K562 (cell line): Measurements from ENCODE around the gene BNC2. TPM values are rescaled to one million over a fixed set of nuclear protein-coding genes. Genes with fewer than 3 reads are reported as not detected.

Experiments used
- ATAC-seq: fragments of 200-7000 bp; cut with Tn5 transposase; 3 replicates; pipeline ENCODE4 v1.9.1; 2020; ENCODE audit warnings: moderate library complexity
- BruUV-seq: library from RNA; stranded (reverse); fragments of 400-500 nt; replicated peaks from 2 replicates; lab custom pipeline; 2021; lab: Mats Ljungman, UMichigan
- CTCF ChIA-PET: fragments of 300-600 bp; formaldehyde crosslinking; extraction: SDS; loops from one replicate; lab custom pipeline; 2021; ENCODE audit warnings: low intra/inter-chr PET ratio; lab: Yijun Ruan, JAX
- POLR2A ChIA-PET: fragments of 300-600, 350-650 bp; sonication (Branson Sonifier 250); formaldehyde crosslinking; extraction: SDS; loops from one replicate; lab custom pipeline; 2021; ENCODE audit warnings: antibody characterized with exemption, inconsistent platforms; lab: Yijun Ruan, JAX
- DNase-seq, 4 experiments: peaks; one replicate each; pipeline versions ENCODE4 v3.0.0 to v3.0.0-alpha.2; 2011 to 2018; ENCODE audit warnings: low spot score in 3 of 4, mixed read lengths in 3 of 4; ENCODE audit errors: extremely low read depth in 1 of 4
- FAIRE-seq: peaks from 2 replicates; lab custom pipeline; 2011; peaks lifted over from hg19 to GRCh38; lab: Jason Lieb, UNC
- H2AFZ ChIP-seq: 2 replicates; pipeline ENCODE4 v1.6.0; 2011; ENCODE audit warnings: low read depth, low read length, control low read depth, inconsistent platforms
- H3K27ac ChIP-seq: fragments of 200-600 bp; 3 replicates; pipeline ENCODE4 v1.8.0; 2011; ENCODE audit warnings: low read depth, mild to moderate bottlenecking, control low read depth, inconsistent platforms, low read length, moderate library complexity, mixed read lengths; ENCODE audit errors: extremely low read depth
- H3K27me3 ChIP-seq, 2 experiments: fragments of 300-600 bp in 1 of 2; 2 replicates in 1 of 2; 3 replicates in 1 of 2; pipeline versions ENCODE4 v1.6.0 to v1.8.0; 2011; ENCODE audit warnings: inconsistent platforms in 2 of 2, low read length in 2 of 2, mild to moderate bottlenecking in 1 of 2, mixed read lengths in 1 of 2, moderate library complexity in 1 of 2; ENCODE audit not compliant: control insufficient read depth in 2 of 2, insufficient read depth in 2 of 2
- H3K36me3 ChIP-seq: fragments of 300-600 bp; 3 replicates; pipeline ENCODE4 v1.8.0; 2011; ENCODE audit warnings: mild to moderate bottlenecking, low read length, inconsistent platforms; ENCODE audit not compliant: control insufficient read depth, insufficient read depth
- H3K4me1 ChIP-seq, 2 experiments: fragments of 200-600 bp in 1 of 2; replicated peaks in 1 of 2; 2 replicates in 1 of 2; 3 replicates in 1 of 2; pipeline versions ENCODE4 v1.5.1 to v1.8.0; 2011; ENCODE audit warnings: inconsistent platforms in 2 of 2, low read length in 2 of 2, mild to moderate bottlenecking in 1 of 2, mixed read lengths in 1 of 2, moderate library complexity in 1 of 2; ENCODE audit not compliant: control insufficient read depth in 2 of 2, insufficient read depth in 2 of 2
- H3K4me2 ChIP-seq: 2 replicates; pipeline ENCODE4 v1.6.1; 2011; ENCODE audit warnings: low read length, control low read depth, inconsistent platforms, mixed read lengths; ENCODE audit not compliant: insufficient read depth
- H3K4me3 ChIP-seq: fragments of 200-600 bp; sonication (generic), shearing (Covaris generic); 2 replicates; pipeline ENCODE4 v1.5.1; 2016; ENCODE audit warnings: control low read depth, inconsistent platforms
- H3K79me2 ChIP-seq: fragments of 200-600 bp; 3 replicates; pipeline ENCODE4 v1.8.0; 2011; ENCODE audit warnings: low read length, inconsistent platforms; ENCODE audit not compliant: control insufficient read depth, insufficient read depth
- H3K9ac ChIP-seq, 2 experiments: 2 replicates each; pipeline versions ENCODE4 v1.6.0 to v1.6.1; 2011; ENCODE audit warnings: low read depth in 2 of 2, low read length in 2 of 2, control low read depth in 1 of 2, inconsistent platforms in 1 of 2, mild to moderate bottlenecking in 1 of 2, mixed read lengths in 1 of 2; ENCODE audit not compliant: insufficient read depth in 1 of 2
- H3K9me1 ChIP-seq: one replicate; pipeline ENCODE4 v1.6.0; 2011; ENCODE audit warnings: inconsistent platforms, mild to moderate bottlenecking, low read length, moderate library complexity; ENCODE audit not compliant: control insufficient read depth, insufficient read depth
- H3K9me3 ChIP-seq: replicated peaks from 2 replicates; pipeline ENCODE4 v1.5.1; 2011; ENCODE audit warnings: low read depth, low read length, inconsistent platforms; ENCODE audit not compliant: control insufficient read depth, insufficient read depth
- H4K20me1 ChIP-seq: replicated peaks from 2 replicates; pipeline ENCODE4 v1.6.1; 2011; ENCODE audit warnings: low read length, inconsistent platforms, mixed read lengths; ENCODE audit not compliant: control insufficient read depth, insufficient read depth
- KAT2B ChIP-seq: IDR thresholded peaks from one replicate; pipeline ENCODE4 v1.6.1; 2012; ENCODE audit warnings: low read depth, mild to moderate bottlenecking, control low read depth, inconsistent platforms, low read length, moderate library complexity
- PHB2 ChIP-seq: fragments of 450-650 bp; IDR thresholded peaks from 2 replicates; pipeline ENCODE4 v1.6.1; 2017; ENCODE audit warnings: low read depth
- SOX6 ChIP-seq: fragments of 450-650 bp; IDR thresholded peaks from 2 replicates; pipeline ENCODE4 v1.6.1; 2014; ENCODE audit warnings: mild to moderate bottlenecking
- TSHZ1 ChIP-seq: fragments of 250-450 bp; sonication (Bioruptor Pico); IDR thresholded peaks from 2 replicates; pipeline ENCODE4 v1.4.0; 2020; ENCODE audit warnings: mild to moderate bottlenecking, moderate library complexity
- UBTF ChIP-seq, 2 experiments: IDR thresholded peaks; 2 replicates each; pipeline ENCODE4 v1.6.1; 2012; ENCODE audit warnings: improper control_type of control experiment in 2 of 2, low read depth in 2 of 2, low read length in 2 of 2, borderline replicate concordance in 1 of 2
- ZNF212 ChIP-seq: fragments of 450-650 bp; formaldehyde crosslinking; IDR thresholded peaks from 2 replicates; pipeline ENCODE4 v1.4.0; 2020; ENCODE audit warnings: mild to moderate bottlenecking
- ZNF75A ChIP-seq: fragments of 450-650 bp; formaldehyde crosslinking; IDR thresholded peaks from 2 replicates; pipeline ENCODE4 v1.4.0; 2020; ENCODE audit warnings: mild to moderate bottlenecking
- WGBS: fragments of 100-300 bp; shearing (Covaris generic); methylation state at CpG from one replicate; pipeline ENCODE4 v1.1.6; 2016; ENCODE audit warnings: low coverage, mixed read lengths; ENCODE audit not compliant: insufficient coverage; ENCODE audit errors: missing lambda C conversion rate; 5-methylcytosine and 5-hydroxymethylcytosine counted together
- in situ Hi-C: fragments of 300-500 bp; cut with MboI; formaldehyde crosslinking; loops from 4 replicates; pipeline ENCODE4 v1.15.0; 2018; ENCODE audit warnings: inconsistent platforms, mixed read lengths
- intact Hi-C: fragments of 100-400 bp; cut with micrococcal nuclease; formaldehyde crosslinking; loops from 2 replicates; pipeline ENCODE4 v1.14.2; 2022
- polyA plus RNA-seq, 8 experiments: library from polyadenylated mRNA; depleted of rRNA in 4 of 8; stranded (reverse) in 5 of 8; unstranded in 3 of 8; fragments of >200 nt; fragmentation: Nextera tagmentation in 2 of 8; fragmentation: Illumina TruSeq in 1 of 8; extraction: Ambion mirVana in 2 of 8; extraction: Trizol in 1 of 8; gene quantifications; 2 replicates each; pipeline versions ENCODE4 v1.2.1 to v1.2.3, GENCODE V29; 2011 to 2014; ENCODE audit warnings: inconsistent platforms in 1 of 8, missing spikeins in 1 of 8
- total RNA-seq, 7 experiments: library from RNA; depleted of rRNA in 6 of 7; stranded (reverse); fragments of >200 nt in 6 of 7; fragmentation: Illumina TruSeq in 2 of 7; extraction: Trizol in 2 of 7; gene quantifications; 2 replicates each; pipeline versions ENCODE4 v1.2.1 to v1.2.3, GENCODE V29; 2011 to 2021; ENCODE audit warnings: low replicate concordance in 1 of 7
- TF ChIP-seq, protein P1 (sequence below): fragments of 450-650 bp; IDR thresholded peaks from 2 replicates; pipeline ENCODE4 v1.6.1; 2017; ENCODE audit warnings: mild to moderate bottlenecking, moderate library complexity

The BNC2 gene
- total and polyA plus RNA-seq, 9 of the 15 experiments (the other 6 are each of a cell fraction or from before 2014, with no cell fraction given) = not detected

- 0% methylated on average over 3 of the region's 4 CpGs for WGBS
- DNase-seq (no peak), FAIRE-seq (no peak), ATAC-seq (no peak)
- Histone ChIP-seq H2AFZ (no peak overlapping the region), H3K9ac (no peak overlapping the region), H3K27me3 (no peaks in the 10 kb centered on the region), H3K4me3 (no peak overlapping the region), H3K9me1 (no peaks in the 10 kb centered on the region), H3K9me3 (no peaks in the 10 kb centered on the region), H3K4me2 (no peak overlapping the region), H3K27ac (no peak overlapping the region), H3K79me2 (no peaks in the 10 kb centered on the region), H4K20me1 (no peaks in the 10 kb centered on the region), H3K36me3 (no peaks in the 10 kb centered on the region), H3K4me1 (no peaks in the 10 kb centered on the region)
- no TSS peak for BruUV-seq
- intact Hi-C loops = no loop called here
- in situ Hi-C loops = no loop called here
- TF ChIP-seq ZNF75A (CRISPR knock-in tag) (no peak), PHB2 (no peak)
- POLR2A ChIA-PET = no interaction called here
- CTCF ChIA-PET = no interaction called here
These were observed 474.1 kb downstream of the BNC2 start for GRCh38 chr9:16396389-16396788.

DNA sequence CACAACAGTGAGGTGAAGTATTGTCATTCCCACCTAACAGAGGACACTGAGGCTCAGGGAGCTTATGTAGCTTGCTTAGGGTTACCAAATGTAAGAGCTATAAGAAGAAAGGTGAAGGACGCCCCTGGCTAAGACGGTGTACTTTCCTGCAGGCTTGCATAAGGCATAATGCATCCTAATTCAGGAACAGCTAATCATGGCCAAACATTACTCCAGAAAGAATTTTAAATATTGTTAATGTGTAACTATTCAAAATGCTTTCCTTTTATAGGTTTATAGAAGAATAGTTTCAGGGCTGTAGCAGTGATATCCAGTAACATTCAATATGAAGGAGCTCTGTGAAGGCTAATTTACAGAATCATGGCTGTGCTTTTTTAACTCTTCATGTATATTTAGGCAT lies 479.1 kb downstream of the BNC2 start:
- intact Hi-C loops = no loop called here
- no peaks in the 10 kb centered on the region for H3K9me3 ChIP-seq
- no peak overlapping the region for H3K27ac ChIP-seq
- ATAC-seq (no peak), FAIRE-seq (no peak), DNase-seq (no peak)
- H3K4me1 ChIP-seq = no peaks in the 10 kb centered on the region
- H3K36me3 ChIP-seq = no peaks in the 10 kb centered on the region
- BruUV-seq = no TSS peak
- ChIA-PET POLR2A (no interaction called here), CTCF (no interaction called here)
- H3K9ac ChIP-seq = no peak overlapping the region
- no CpG with 5 or more reads among the region's 2 CpGs for WGBS
- no peaks in the 10 kb centered on the region for H3K9me1 ChIP-seq
- no peaks in the 10 kb centered on the region for H3K79me2 ChIP-seq
- no peak overlapping the region for H2AFZ ChIP-seq
- no peak overlapping the region for H3K4me2 ChIP-seq
- H4K20me1 ChIP-seq = no peaks in the 10 kb centered on the region
- in situ Hi-C loops = no loop called here
- no peaks in the 10 kb centered on the region for H3K27me3 ChIP-seq
- no peak overlapping the region for H3K4me3 ChIP-seq
- TF ChIP-seq ZNF212 (CRISPR knock-in tag) (no peak), KAT2B (no peak), UBTF (IDR thresholded peaks at IDR 0.05; ENCODE audit: borderline replicate concordance in 1 of 2, low read depth in 2 of 2, low read length in 2 of 2) (no peak), SOX6 (no peak), TSHZ1 (CRISPR knock-in tag) (no peak)
- TF ChIP-seq, protein P1, sequence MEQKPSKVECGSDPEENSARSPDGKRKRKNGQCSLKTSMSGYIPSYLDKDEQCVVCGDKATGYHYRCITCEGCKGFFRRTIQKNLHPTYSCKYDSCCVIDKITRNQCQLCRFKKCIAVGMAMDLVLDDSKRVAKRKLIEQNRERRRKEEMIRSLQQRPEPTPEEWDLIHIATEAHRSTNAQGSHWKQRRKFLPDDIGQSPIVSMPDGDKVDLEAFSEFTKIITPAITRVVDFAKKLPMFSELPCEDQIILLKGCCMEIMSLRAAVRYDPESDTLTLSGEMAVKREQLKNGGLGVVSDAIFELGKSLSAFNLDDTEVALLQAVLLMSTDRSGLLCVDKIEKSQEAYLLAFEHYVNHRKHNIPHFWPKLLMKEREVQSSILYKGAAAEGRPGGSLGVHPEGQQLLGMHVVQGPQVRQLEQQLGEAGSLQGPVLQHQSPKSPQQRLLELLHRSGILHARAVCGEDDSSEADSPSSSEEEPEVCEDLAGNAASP = no peak
